OCI-LY7 (cell line): ENCODE results near the gene G6PD. TPM values are rescaled to one million over a fixed set of nuclear protein-coding genes. Genes with fewer than 3 reads are reported as not detected.

Experiments
- BruUV-seq: library from RNA; stranded (reverse); fragments of 400-500 nt; replicated peaks from 2 replicates; lab custom pipeline; 2021; lab: Mats Ljungman, UMichigan
- CTCF ChIA-PET: fragments of 300-600 bp; sonication (Branson Sonifier 250); formaldehyde crosslinking; loops from one replicate; lab custom pipeline; 2022; ENCODE audit warnings: antibody characterized with exemption; ENCODE audit not compliant: unreplicated experiment; lab: Charles Lee
- POLR2A ChIA-PET: fragments of 300-600 bp; sonication (Branson Sonifier 250); formaldehyde crosslinking; loops from one replicate; lab custom pipeline; 2022; ENCODE audit warnings: antibody characterized with exemption; lab: Charles Lee
- DNase-seq: peaks from one replicate; pipeline ENCODE4 v3.0.0-alpha.2; 2015; ENCODE audit warnings: low spot score
- H2AFZ ChIP-seq: fragments of 200-600 bp; sonication (generic), shearing (Covaris generic); 2 replicates; pipeline ENCODE4 v1.6.1; 2014; ENCODE audit warnings: mild to moderate bottlenecking, antibody characterized with exemption, low read length, moderate library complexity
- H3K27ac ChIP-seq: fragments of 200-600 bp; sonication (generic); 2 replicates; pipeline ENCODE4 v1.5.1; 2014; ENCODE audit warnings: mixed run types, low read depth, mild to moderate bottlenecking, moderate library complexity, low read length, inconsistent platforms; ENCODE audit not compliant: poor library complexity, severe bottlenecking
- H3K36me3 ChIP-seq: fragments of 200-600 bp; sonication (generic); 2 replicates; pipeline ENCODE4 v1.6.1; 2014; ENCODE audit warnings: mild to moderate bottlenecking, antibody characterized with exemption, low read length, moderate library complexity, mixed read lengths; ENCODE audit not compliant: insufficient read depth
- H3K4me1 ChIP-seq: fragments of 200-600 bp; sonication (generic); 2 replicates; pipeline ENCODE4 v1.5.1; 2014; ENCODE audit warnings: mild to moderate bottlenecking, low read length; ENCODE audit not compliant: insufficient read depth, poor library complexity, severe bottlenecking
- H3K4me2 ChIP-seq: fragments of 200-600 bp; sonication (generic); 2 replicates; pipeline ENCODE4 v1.6.1; 2014; ENCODE audit warnings: mild to moderate bottlenecking, low read length
- H3K4me3 ChIP-seq: fragments of 200-600 bp; sonication (generic); 2 replicates; pipeline ENCODE4 v1.5.1; 2014; ENCODE audit warnings: mild to moderate bottlenecking, low read depth, low read length; ENCODE audit not compliant: poor library complexity, severe bottlenecking
- H3K79me2 ChIP-seq: fragments of 200-600 bp; sonication (generic); 2 replicates; pipeline ENCODE4 v1.6.1; 2016; ENCODE audit warnings: low read depth, mild to moderate bottlenecking, low read length, moderate library complexity, mixed read lengths; ENCODE audit not compliant: insufficient read depth
- H3K9me2 ChIP-seq: fragments of 200-600 bp; sonication (generic); 2 replicates; pipeline ENCODE4 v1.6.1; 2016; ENCODE audit warnings: mild to moderate bottlenecking, low read length, mixed read lengths; ENCODE audit not compliant: insufficient read depth
- H3K9me3 ChIP-seq: fragments of 200-600 bp; sonication (generic); 2 replicates; pipeline ENCODE4 v1.6.1; 2014; ENCODE audit warnings: mild to moderate bottlenecking, mixed run types, low read length, mixed read lengths
- H4K20me1 ChIP-seq: fragments of 200-600 bp; sonication (generic); 2 replicates; pipeline ENCODE4 v1.6.1; 2014; ENCODE audit warnings: mild to moderate bottlenecking, antibody characterized with exemption, low read length, moderate library complexity, mixed read lengths; ENCODE audit not compliant: insufficient read depth
- EZH2phosphoT487 ChIP-seq: fragments of 200-600 bp; sonication (generic); IDR thresholded peaks from 2 replicates; pipeline ENCODE4 v1.6.1; 2018; ENCODE audit warnings: low read depth, borderline replicate concordance, mild to moderate bottlenecking, mixed run types, antibody characterized with exemption, low read length, moderate library complexity, mixed read lengths
- intact Hi-C: fragments of 100-400 bp; cut with micrococcal nuclease; formaldehyde crosslinking; loops from one replicate; pipeline ENCODE4 v1.10.0; 2022; ENCODE audit not compliant: unreplicated experiment
- total RNA-seq, 2 experiments: library from RNA; depleted of rRNA in 1 of 2; stranded (reverse); fragments of >200 nt in 1 of 2; shearing (Covaris generic) in 1 of 2; gene quantifications; 2 replicates each; pipeline ENCODE4 v1.2.3, GENCODE V29; 2014 to 2022
- TF ChIP-seq, protein P1 (sequence below): fragments of 200-600 bp; sonication (generic); conservative IDR thresholded peaks from 2 replicates; pipeline ENCODE4 v1.5.1; 2014; ENCODE audit warnings: mild to moderate bottlenecking, antibody characterized with exemption, low read length, moderate library complexity, mixed read lengths

G6PD gene
- total RNA-seq, 2 experiments from 2014 or later, result 21.6 to 40.9 TPM

DNA sequence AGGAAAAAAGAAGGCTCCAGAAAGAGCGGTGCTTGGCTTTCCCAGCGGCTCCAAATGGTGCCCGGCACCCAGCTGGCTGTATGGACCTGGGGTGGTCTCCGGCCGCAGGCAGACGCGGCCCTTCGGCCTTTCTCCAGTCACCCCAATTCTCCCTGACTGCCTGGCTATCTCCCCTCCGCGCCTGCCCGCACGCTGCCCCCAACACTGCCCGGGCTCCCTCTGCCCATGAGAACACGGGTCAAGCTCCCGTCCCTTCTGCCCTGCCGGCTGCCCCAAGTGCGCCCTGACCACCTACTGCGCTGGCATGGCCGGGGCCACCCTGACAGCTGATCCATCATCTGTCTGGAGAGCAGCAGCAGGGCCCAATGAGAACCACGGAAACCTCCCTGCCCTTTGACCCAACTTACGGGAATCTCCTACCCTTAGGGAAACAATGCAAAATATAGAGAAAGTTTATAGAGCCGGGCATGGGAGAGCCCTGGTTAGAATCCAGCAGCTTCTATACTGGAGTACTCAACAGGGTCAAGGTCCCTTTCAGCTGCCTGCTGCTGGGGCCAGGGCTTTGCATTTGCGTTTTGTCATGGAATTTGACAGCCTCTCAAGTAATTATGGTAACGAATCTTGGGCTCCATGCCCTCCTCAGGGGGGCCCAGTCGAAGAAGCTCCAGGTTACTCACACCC is 29.4 kb downstream of the G6PD start:
- Histone ChIP-seq H3K4me3 (no peak overlapping the region), H2AFZ (no peak overlapping the region), H3K36me3 (no peaks in the 10 kb centered on the region), H3K4me2 (peak overlapping the region; percentile 79), H3K9me3 (no peaks in the 10 kb centered on the region), H3K79me2 (no peaks in the 10 kb centered on the region), H3K27ac (no peak overlapping the region), H4K20me1 (no peaks in the 10 kb centered on the region), H3K4me1 (peaks cover 13% of the 10 kb centered on the region), H3K9me2 (no peaks in the 10 kb centered on the region)
- ChIA-PET CTCF (interaction anchor here (1.4 kb wide), 1 partner anchor 10 kb away, joined by 3 read pairs; no protein-coding TSS in a partner anchor), POLR2A (interaction anchor here (0.9 to 1.2 kb wide), 3 partner anchors 21 to 30 kb away, joined by 3 to 5 read pairs (median 3); partner anchors contain the start of genes SLC10A3 and UBL4A)
- TF ChIP-seq, protein P1, sequence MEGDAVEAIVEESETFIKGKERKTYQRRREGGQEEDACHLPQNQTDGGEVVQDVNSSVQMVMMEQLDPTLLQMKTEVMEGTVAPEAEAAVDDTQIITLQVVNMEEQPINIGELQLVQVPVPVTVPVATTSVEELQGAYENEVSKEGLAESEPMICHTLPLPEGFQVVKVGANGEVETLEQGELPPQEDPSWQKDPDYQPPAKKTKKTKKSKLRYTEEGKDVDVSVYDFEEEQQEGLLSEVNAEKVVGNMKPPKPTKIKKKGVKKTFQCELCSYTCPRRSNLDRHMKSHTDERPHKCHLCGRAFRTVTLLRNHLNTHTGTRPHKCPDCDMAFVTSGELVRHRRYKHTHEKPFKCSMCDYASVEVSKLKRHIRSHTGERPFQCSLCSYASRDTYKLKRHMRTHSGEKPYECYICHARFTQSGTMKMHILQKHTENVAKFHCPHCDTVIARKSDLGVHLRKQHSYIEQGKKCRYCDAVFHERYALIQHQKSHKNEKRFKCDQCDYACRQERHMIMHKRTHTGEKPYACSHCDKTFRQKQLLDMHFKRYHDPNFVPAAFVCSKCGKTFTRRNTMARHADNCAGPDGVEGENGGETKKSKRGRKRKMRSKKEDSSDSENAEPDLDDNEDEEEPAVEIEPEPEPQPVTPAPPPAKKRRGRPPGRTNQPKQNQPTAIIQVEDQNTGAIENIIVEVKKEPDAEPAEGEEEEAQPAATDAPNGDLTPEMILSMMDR, result no peak
- no peak for TF ChIP-seq EZH2phosphoT487
- no TSS peak for BruUV-seq
- intact Hi-C loops, result loop anchor here (5.0 kb wide), 1 partner anchor 40 kb away; the partner anchor contains the start of gene LAGE3
- no peak for DNase-seq

DNA sequence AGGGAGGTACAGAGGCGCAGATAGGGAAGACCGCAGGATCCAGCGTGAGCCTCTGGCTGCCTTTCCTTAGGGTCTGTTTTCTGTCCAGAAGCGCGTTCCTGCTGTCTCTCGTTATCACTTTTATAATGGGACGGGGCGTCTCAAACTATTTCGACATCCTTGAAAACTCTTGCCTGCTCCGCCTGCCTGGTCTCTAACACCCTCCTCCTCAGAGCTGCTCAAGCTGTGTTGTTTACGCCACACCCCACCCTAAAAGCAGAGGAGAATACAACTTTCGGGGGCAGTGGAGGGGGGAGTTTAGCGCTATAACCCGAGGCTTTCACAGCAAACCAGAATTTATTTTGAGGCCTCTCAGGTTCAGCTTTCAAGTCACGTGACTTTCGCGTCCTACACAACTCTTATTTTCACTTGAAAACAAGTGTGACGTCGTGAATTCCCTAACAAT is 30.0 kb downstream of the G6PD start:
- Histone ChIP-seq H3K36me3 (no peaks in the 10 kb centered on the region), H3K4me3 (peak overlapping the region; percentile 91), H2AFZ (peak overlapping the region; percentile 88), H3K9me3 (no peaks in the 10 kb centered on the region), H4K20me1 (no peaks in the 10 kb centered on the region), H3K4me2 (peak overlapping the region; percentile 79), H3K79me2 (no peaks in the 10 kb centered on the region), H3K27ac (no peak overlapping the region), H3K4me1 (peaks cover 13% of the 10 kb centered on the region), H3K9me2 (no peaks in the 10 kb centered on the region)
- POLR2A ChIA-PET, result interaction anchor here (0.6 to 1.2 kb wide), 4 partner anchors 11 to 30 kb away, joined by 3 to 4 read pairs (median 4); partner anchors contain the start of gene UBL4A
- no peak for DNase-seq
- intact Hi-C loops, result loop anchor here (5.0 kb wide), 1 partner anchor 39 kb away; the partner anchor contains the start of gene LAGE3
- no peak for TF ChIP-seq EZH2phosphoT487
- TF ChIP-seq, protein P1, result no peak
- CTCF ChIA-PET, result interaction anchor here (1.4 kb wide), 1 partner anchor 11 kb away, joined by 3 read pairs; no protein-coding TSS in a partner anchor
- TSS peak; percentile 87 for BruUV-seq
